ENCODE data around the gene ZNF208.
"Not testable (repeated sequence)": the region's sequence is repeated elsewhere in the genome, so short reads cannot be mapped to it uniquely, and the experiment has no call there.

The ZNF208 gene

GRCh38 chr19:22010437-22011143 is at the start of gene ZNF208:
ZNF208 (minus strand) TSS chr19:22010943; CDS start chr19:22010794, 149 bp downstream.
- not testable (repeated sequence) for H3K4me3 ChIP-seq (ENCODE audit: low read depth, low read length); DNase-seq (ENCODE audit: low read depth)

- peak overlapping the region; percentile 78 for H3K4me3 ChIP-seq (ENCODE audit: low read depth, low read length)
- TF ChIP-seq POLR2A (IDR thresholded peaks at IDR 0.05; ENCODE audit: extremely low read depth, insufficient read length) (no peak), MAX (IDR thresholded peaks at IDR 0.05; ENCODE audit: low read depth, low read length) (no peak), CTCF (IDR thresholded peaks at IDR 0.05; ENCODE audit: low read depth, low read length) (no peak), MYC (IDR thresholded peaks at IDR 0.05; ENCODE audit: low read depth, low read length) (no peak)
- DNase-seq (ENCODE audit: low read depth): no peak
These were observed 41.9 kb upstream of the ZNF208 start for GRCh38 chr19:22052644-22053013.

GRCh38 chr19:22041151-22041550 is 30.4 kb upstream of the ZNF208 start:
- not testable (repeated sequence) for DNase-seq (ENCODE audit: low read depth); H3K4me3 ChIP-seq (ENCODE audit: low read depth, low read length)

- DNase-seq (ENCODE audit: low read depth): no peak
- no peak overlapping the region for H3K4me3 ChIP-seq (ENCODE audit: low read depth, low read length)
- TF ChIP-seq MYC (IDR thresholded peaks at IDR 0.05; ENCODE audit: low read depth, low read length): no peak
- no peak for TF ChIP-seq POLR2A (IDR thresholded peaks at IDR 0.05; ENCODE audit: extremely low read depth, insufficient read length)
- TF ChIP-seq MAX (IDR thresholded peaks at IDR 0.05; ENCODE audit: low read depth, low read length): no peak
- TF ChIP-seq CTCF (IDR thresholded peaks at IDR 0.05; ENCODE audit: low read depth, low read length): no peak
These were observed 19.9 kb upstream of the ZNF208 start for GRCh38 chr19:22030680-22031079.

GRCh38 chr19:22026687-22027086 is 15.9 kb upstream of the ZNF208 start:
- H3K4me3 ChIP-seq (ENCODE audit: low read depth, low read length): no peak overlapping the region
- TF ChIP-seq MYC (IDR thresholded peaks at IDR 0.05; ENCODE audit: low read depth, low read length) (no peak), MAX (IDR thresholded peaks at IDR 0.05; ENCODE audit: low read depth, low read length) (no peak), CTCF (IDR thresholded peaks at IDR 0.05; ENCODE audit: low read depth, low read length) (no peak), POLR2A (IDR thresholded peaks at IDR 0.05; ENCODE audit: extremely low read depth, insufficient read length) (no peak)
- DNase-seq (ENCODE audit: low read depth): peak; percentile 4

- not testable (repeated sequence) for DNase-seq (ENCODE audit: low read depth); H3K4me3 ChIP-seq (ENCODE audit: low read depth, low read length)
These were observed 14.8 kb upstream of the ZNF208 start for GRCh38 chr19:22025539-22025938.

- DNase-seq (ENCODE audit: low read depth): no peak
- TF ChIP-seq MYC (IDR thresholded peaks at IDR 0.05; ENCODE audit: low read depth, low read length) (no peak), MAX (IDR thresholded peaks at IDR 0.05; ENCODE audit: low read depth, low read length) (no peak)
These were observed 40.3 kb downstream of the ZNF208 start for GRCh38 chr19:21970466-21970865.

GRCh38 chr19:21947775-21948174 is 63.0 kb downstream of the ZNF208 start:
- peak; percentile 33 for DNase-seq (ENCODE audit: low read depth)
- H3K4me3 ChIP-seq (ENCODE audit: low read depth, low read length): no peak overlapping the region
- TF ChIP-seq MAX (IDR thresholded peaks at IDR 0.05; ENCODE audit: low read depth, low read length) (no peak), MYC (IDR thresholded peaks at IDR 0.05; ENCODE audit: low read depth, low read length) (no peak), CTCF (IDR thresholded peaks at IDR 0.05; ENCODE audit: low read depth, low read length) (no peak), POLR2A (IDR thresholded peaks at IDR 0.05; ENCODE audit: extremely low read depth, insufficient read length) (no peak)

More at GRCh38 chr19:21970466-21970865, 40.3 kb downstream of the ZNF208 start:
- no peak overlapping the region for H3K4me3 ChIP-seq (ENCODE audit: low read depth, low read length)

All from NB4 (cell line).